ENCODE data around the gene FAHD2A.

The FAHD2A gene

GRCh38 chr2:95379371-95379831 is 23.1 kb upstream of the FAHD2A start:
- H4K20me1 ChIP-seq (ENCODE audit: insufficient read depth, low read length, poor library complexity, severe bottlenecking): no peaks in the 10 kb centered on the region
- H3K4me2 ChIP-seq (ENCODE audit: low read depth, low read length, poor library complexity, severe bottlenecking): no peak overlapping the region
- no peaks in the 10 kb centered on the region for H3K9me3 ChIP-seq (ENCODE audit: insufficient read depth, low read depth, low read length)
- H3K79me2 ChIP-seq (ENCODE audit: insufficient read depth, low read length): no peaks in the 10 kb centered on the region
- H2AFZ ChIP-seq (ENCODE audit: low read length): no peak overlapping the region
- no peak overlapping the region for H3K9ac ChIP-seq (ENCODE audit: low read depth, low read length, poor library complexity, severe bottlenecking)
- H3K36me3 ChIP-seq (ENCODE audit: insufficient read depth, low read length): no peaks in the 10 kb centered on the region
- no peaks in the 10 kb centered on the region for H3F3A ChIP-seq (ENCODE audit: low read depth)
- no peak overlapping the region for H3K4me3 ChIP-seq (ENCODE audit: low read length, poor library complexity, severe bottlenecking)
- TF ChIP-seq EZH2phosphoT487 (IDR thresholded peaks at IDR 0.05; ENCODE audit: borderline replicate concordance) (no peak), CTCF (conservative IDR thresholded peaks at IDR 0.05; ENCODE audit: low read length) (peak; percentile 32)
- no peaks in the 10 kb centered on the region for H3K9me2 ChIP-seq (replicated peaks; ENCODE audit: low read depth, low read length)
- no peaks in the 10 kb centered on the region for H3K4me1 ChIP-seq (ENCODE audit: insufficient read depth, low read length, poor library complexity, severe bottlenecking)
- H3K27me3 ChIP-seq (ENCODE audit: insufficient read depth, low read length, poor library complexity, severe bottlenecking): no peaks in the 10 kb centered on the region

- no peak overlapping the region for H3K9ac ChIP-seq (ENCODE audit: low read depth, low read length, poor library complexity, severe bottlenecking)
- H3K36me3 ChIP-seq (ENCODE audit: insufficient read depth, low read length): no peaks in the 10 kb centered on the region
- H3K4me2 ChIP-seq (ENCODE audit: low read depth, low read length, poor library complexity, severe bottlenecking): no peak overlapping the region
- H4K20me1 ChIP-seq (ENCODE audit: insufficient read depth, low read length, poor library complexity, severe bottlenecking): no peaks in the 10 kb centered on the region
- no peak overlapping the region for H2AFZ ChIP-seq (ENCODE audit: low read length)
- no peak overlapping the region for H3K4me3 ChIP-seq (ENCODE audit: low read length, poor library complexity, severe bottlenecking)
- no peaks in the 10 kb centered on the region for H3K79me2 ChIP-seq (ENCODE audit: insufficient read depth, low read length)
- no peaks in the 10 kb centered on the region for H3K27me3 ChIP-seq (ENCODE audit: insufficient read depth, low read length, poor library complexity, severe bottlenecking)
- no peaks in the 10 kb centered on the region for H3F3A ChIP-seq (ENCODE audit: low read depth)
- TF ChIP-seq CTCF (conservative IDR thresholded peaks at IDR 0.05; ENCODE audit: low read length) (no peak), EZH2phosphoT487 (IDR thresholded peaks at IDR 0.05; ENCODE audit: borderline replicate concordance) (no peak)
- H3K9me3 ChIP-seq (ENCODE audit: insufficient read depth, low read depth, low read length): no peaks in the 10 kb centered on the region
- H3K9me2 ChIP-seq (replicated peaks; ENCODE audit: low read depth, low read length): no peaks in the 10 kb centered on the region
- no peaks in the 10 kb centered on the region for H3K4me1 ChIP-seq (ENCODE audit: insufficient read depth, low read length, poor library complexity, severe bottlenecking)
Measured at GRCh38 chr2:95380280-95380679, 22.2 kb upstream of the FAHD2A start.

GRCh38 chr2:95380731-95381130 is 21.8 kb upstream of the FAHD2A start:
- Histone ChIP-seq H3K36me3 (ENCODE audit: insufficient read depth, low read length) (no peaks in the 10 kb centered on the region), H3K9ac (ENCODE audit: low read depth, low read length, poor library complexity, severe bottlenecking) (no peak overlapping the region), H3K79me2 (ENCODE audit: insufficient read depth, low read length) (no peaks in the 10 kb centered on the region), H2AFZ (ENCODE audit: low read length) (no peak overlapping the region), H3K4me1 (ENCODE audit: insufficient read depth, low read length, poor library complexity, severe bottlenecking) (no peaks in the 10 kb centered on the region), H3K9me2 (replicated peaks; ENCODE audit: low read depth, low read length) (no peaks in the 10 kb centered on the region), H3K9me3 (ENCODE audit: insufficient read depth, low read depth, low read length) (no peaks in the 10 kb centered on the region), H3F3A (ENCODE audit: low read depth) (no peaks in the 10 kb centered on the region), H3K4me3 (ENCODE audit: low read length, poor library complexity, severe bottlenecking) (no peak overlapping the region), H4K20me1 (ENCODE audit: insufficient read depth, low read length, poor library complexity, severe bottlenecking) (no peaks in the 10 kb centered on the region), H3K4me2 (ENCODE audit: low read depth, low read length, poor library complexity, severe bottlenecking) (no peak overlapping the region), H3K27me3 (ENCODE audit: insufficient read depth, low read length, poor library complexity, severe bottlenecking) (no peaks in the 10 kb centered on the region)
- TF ChIP-seq CTCF (conservative IDR thresholded peaks at IDR 0.05; ENCODE audit: low read length): no peak
- no peak for TF ChIP-seq EZH2phosphoT487 (IDR thresholded peaks at IDR 0.05; ENCODE audit: borderline replicate concordance)

Data from Loucy (cell line).